Mononuclear cell (primary cell): ENCODE data around the gene SLC4A4. TPM values are rescaled to one million over a fixed set of nuclear protein-coding genes. Genes with fewer than 3 reads are reported as not detected.

ENCODE experiments used
- H3K27me3 ChIP-seq: 2 replicates; pipeline ENCODE4 v1.6.0; 2011; ENCODE audit warnings: low read length, control low read depth; ENCODE audit not compliant: insufficient read depth
- H3K4me1 ChIP-seq: 2 replicates; pipeline ENCODE4 v1.5.1; 2011; ENCODE audit warnings: mild to moderate bottlenecking, low read length, control low read depth; ENCODE audit not compliant: insufficient read depth
- H3K4me3 ChIP-seq: 2 replicates; pipeline ENCODE4 v1.5.1; 2011; ENCODE audit warnings: mild to moderate bottlenecking, low read length, moderate library complexity
- H3K9me3 ChIP-seq: 2 replicates; pipeline ENCODE4 v1.5.1; 2011; ENCODE audit warnings: low read depth, mild to moderate bottlenecking, control low read depth, low read length
- total RNA-seq: library from RNA; depleted of rRNA; stranded (reverse); fragments of >200 nt; gene quantifications from one replicate; pipeline ENCODE4 v1.2.3, GENCODE V29; 2012

SLC4A4 gene
- total RNA-seq, 1 donor: 1.3 TPM

GRCh38 chr4:71592793-71593192, 254.0 kb downstream of the SLC4A4 start:
- no peaks in the 10 kb centered on the region for H3K9me3 ChIP-seq
- H3K4me1 ChIP-seq: no peaks in the 10 kb centered on the region
- no peaks in the 10 kb centered on the region for H3K27me3 ChIP-seq
- H3K4me3 ChIP-seq: no peak overlapping the region

- Histone ChIP-seq H3K27me3 (no peaks in the 10 kb centered on the region), H3K4me3 (no peak overlapping the region), H3K4me1 (no peaks in the 10 kb centered on the region), H3K9me3 (no peaks in the 10 kb centered on the region)
These were observed 254.5 kb downstream of the SLC4A4 start for GRCh38 chr4:71593311-71593710.

GRCh38 chr4:71595576-71596108, 256.8 kb downstream of the SLC4A4 start:
- H3K4me3 ChIP-seq: no peak overlapping the region
- no peaks in the 10 kb centered on the region for H3K9me3 ChIP-seq
- H3K27me3 ChIP-seq: no peaks in the 10 kb centered on the region
- H3K4me1 ChIP-seq: no peaks in the 10 kb centered on the region

GRCh38 chr4:71599578-71599977, 260.8 kb downstream of the SLC4A4 start:
- no peaks in the 10 kb centered on the region for H3K4me1 ChIP-seq
- no peak overlapping the region for H3K4me3 ChIP-seq
- H3K9me3 ChIP-seq: no peaks in the 10 kb centered on the region
- no peaks in the 10 kb centered on the region for H3K27me3 ChIP-seq

GRCh38 chr4:71602289-71602900, 263.6 kb downstream of the SLC4A4 start:
- no peak overlapping the region for H3K4me3 ChIP-seq
- no peaks in the 10 kb centered on the region for H3K9me3 ChIP-seq
- no peaks in the 10 kb centered on the region for H3K4me1 ChIP-seq
- H3K27me3 ChIP-seq: no peaks in the 10 kb centered on the region

- Histone ChIP-seq H3K4me3 (no peak overlapping the region), H3K4me1 (no peaks in the 10 kb centered on the region), H3K9me3 (no peaks in the 10 kb centered on the region), H3K27me3 (no peaks in the 10 kb centered on the region)
These were observed 266.0 kb downstream of the SLC4A4 start for GRCh38 chr4:71604785-71605184.

- Histone ChIP-seq H3K4me3 (no peak overlapping the region), H3K9me3 (no peaks in the 10 kb centered on the region), H3K4me1 (no peaks in the 10 kb centered on the region), H3K27me3 (no peaks in the 10 kb centered on the region)
These were observed 268.3 kb downstream of the SLC4A4 start for GRCh38 chr4:71607109-71607508.

GRCh38 chr4:71607780-71608677, 269.2 kb downstream of the SLC4A4 start:
- Histone ChIP-seq H3K9me3 (no peaks in the 10 kb centered on the region), H3K27me3 (no peaks in the 10 kb centered on the region), H3K4me3 (no peak overlapping the region), H3K4me1 (no peaks in the 10 kb centered on the region)

- no peaks in the 10 kb centered on the region for H3K9me3 ChIP-seq
- H3K27me3 ChIP-seq: no peaks in the 10 kb centered on the region
- H3K4me3 ChIP-seq: no peak overlapping the region
- no peaks in the 10 kb centered on the region for H3K4me1 ChIP-seq
These were observed 269.9 kb downstream of the SLC4A4 start for GRCh38 chr4:71608678-71609071.

- no peaks in the 10 kb centered on the region for H3K27me3 ChIP-seq
- H3K4me1 ChIP-seq: no peaks in the 10 kb centered on the region
- no peaks in the 10 kb centered on the region for H3K9me3 ChIP-seq
- H3K4me3 ChIP-seq: no peak overlapping the region
These were observed 270.3 kb downstream of the SLC4A4 start for GRCh38 chr4:71609167-71609566.

- no peak overlapping the region for H3K4me3 ChIP-seq
- no peaks in the 10 kb centered on the region for H3K9me3 ChIP-seq
- H3K27me3 ChIP-seq: no peaks in the 10 kb centered on the region
- H3K4me1 ChIP-seq: no peaks in the 10 kb centered on the region
These were observed 270.8 kb downstream of the SLC4A4 start for GRCh38 chr4:71609651-71610050.

GRCh38 chr4:71614621-71615020, 275.8 kb downstream of the SLC4A4 start:
- Histone ChIP-seq H3K4me1 (no peaks in the 10 kb centered on the region), H3K9me3 (no peaks in the 10 kb centered on the region), H3K27me3 (no peaks in the 10 kb centered on the region), H3K4me3 (no peak overlapping the region)

GRCh38 chr4:71616168-71616811, 277.5 kb downstream of the SLC4A4 start:
- no peaks in the 10 kb centered on the region for H3K9me3 ChIP-seq
- H3K27me3 ChIP-seq: no peaks in the 10 kb centered on the region
- H3K4me3 ChIP-seq: no peak overlapping the region
- H3K4me1 ChIP-seq: no peaks in the 10 kb centered on the region
